IPS-18c (cell line): Measurements from ENCODE around the gene AGR3.
"Not testable (repeated sequence)": the region's sequence is repeated elsewhere in the genome, so short reads cannot be mapped to it uniquely, and the experiment has no call there.

Source experiments
- H3K4me3 ChIP-seq: 2 replicates; pipeline ENCODE4 v1.7.0; 2013; ENCODE audit warnings: low read depth, mild to moderate bottlenecking, low read length, moderate library complexity; ENCODE audit not compliant: insufficient read depth
- H3K9me3 ChIP-seq: one replicate; pipeline ENCODE4 v1.6.1; 2013; ENCODE audit warnings: mild to moderate bottlenecking, low read length, moderate library complexity; ENCODE audit not compliant: control insufficient read depth, insufficient read depth

Gene AGR3

DNA sequence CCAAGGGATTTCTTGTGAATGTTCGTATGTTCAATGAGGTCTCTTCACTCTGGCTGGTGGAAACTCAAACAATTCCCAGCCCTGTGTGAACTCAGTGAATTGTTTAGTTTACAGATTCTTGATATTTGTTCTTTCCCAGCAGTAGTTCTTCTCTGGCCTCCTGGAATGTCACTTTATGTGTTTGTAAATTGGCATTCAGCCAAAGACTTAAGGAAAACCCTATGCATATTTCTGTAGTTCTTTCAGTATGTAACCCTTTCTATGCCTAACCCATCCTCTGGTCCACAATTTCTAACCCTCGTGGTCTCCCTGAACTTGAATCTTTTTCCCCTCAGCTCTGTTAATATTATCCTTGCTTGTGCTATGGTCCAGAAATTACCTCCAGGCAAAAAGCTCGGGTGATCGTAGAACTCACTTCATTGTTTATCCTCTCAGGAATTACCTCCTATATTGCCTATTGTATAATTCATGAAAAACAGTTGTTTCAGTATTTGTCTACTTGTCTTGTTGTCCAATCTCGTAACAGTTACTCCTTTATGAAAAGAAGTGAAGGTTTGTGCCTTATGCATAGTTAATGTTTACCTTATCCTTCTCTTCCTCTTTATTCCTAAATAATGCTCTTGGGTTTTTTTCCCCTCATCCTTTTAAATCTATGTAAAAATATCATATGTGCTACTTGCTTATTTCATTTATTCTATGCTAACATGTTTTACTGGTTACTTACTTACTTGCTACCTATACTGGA, 23.7 kb upstream of the AGR3 start:
- H3K9me3 ChIP-seq = no peaks in the 10 kb centered on the region
- H3K4me3 ChIP-seq = no peak overlapping the region

DNA sequence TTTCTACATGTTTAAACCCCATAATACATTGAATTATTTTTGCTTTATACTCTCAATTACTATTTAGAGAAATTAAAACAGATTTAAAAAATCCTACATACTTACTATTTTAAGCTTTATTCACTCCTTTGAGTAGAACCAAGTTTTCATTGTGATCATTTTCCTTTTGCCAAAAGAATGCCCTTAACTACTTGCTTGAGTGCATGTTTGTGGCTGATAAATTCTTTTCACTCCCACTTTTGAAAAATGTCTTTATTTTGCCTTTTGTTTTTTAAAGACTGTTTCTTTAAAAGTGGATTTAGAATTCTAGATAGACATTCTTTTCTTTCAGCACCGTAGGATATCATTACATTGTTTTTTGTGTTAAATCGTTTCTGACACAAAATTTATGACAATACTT, 22.3 kb upstream of the AGR3 start:
- no peaks in the 10 kb centered on the region for H3K9me3 ChIP-seq
- no peak overlapping the region for H3K4me3 ChIP-seq

DNA sequence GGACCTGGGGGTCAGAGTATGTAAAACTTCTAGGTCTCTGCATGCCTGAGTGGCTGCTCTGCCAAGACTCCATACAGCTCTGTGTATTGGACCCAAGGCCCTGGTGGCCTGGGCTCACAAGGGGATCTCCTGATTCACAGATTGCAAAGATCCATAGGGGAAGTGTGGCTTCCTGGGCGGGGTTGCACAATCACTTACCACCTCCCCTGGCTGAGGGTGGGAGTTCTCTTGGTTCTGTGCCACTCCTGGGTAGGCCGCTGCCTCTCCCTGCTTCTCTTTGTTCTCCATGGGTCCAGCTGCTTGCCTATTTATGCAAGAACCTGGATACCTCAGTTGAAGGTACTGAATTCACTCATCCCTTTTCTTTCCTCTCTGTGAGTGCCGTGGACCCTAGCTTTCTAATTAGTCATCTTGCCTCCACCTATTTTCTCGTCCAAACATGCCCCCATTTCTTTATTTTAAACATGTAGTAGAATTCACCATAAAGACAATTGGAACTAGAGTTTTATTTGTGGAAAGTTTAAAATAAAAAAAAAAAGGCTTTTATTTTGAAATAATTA, 18.5 kb upstream of the AGR3 start:
- Histone ChIP-seq H3K4me3 (no peak overlapping the region), H3K9me3 (no peaks in the 10 kb centered on the region)

DNA sequence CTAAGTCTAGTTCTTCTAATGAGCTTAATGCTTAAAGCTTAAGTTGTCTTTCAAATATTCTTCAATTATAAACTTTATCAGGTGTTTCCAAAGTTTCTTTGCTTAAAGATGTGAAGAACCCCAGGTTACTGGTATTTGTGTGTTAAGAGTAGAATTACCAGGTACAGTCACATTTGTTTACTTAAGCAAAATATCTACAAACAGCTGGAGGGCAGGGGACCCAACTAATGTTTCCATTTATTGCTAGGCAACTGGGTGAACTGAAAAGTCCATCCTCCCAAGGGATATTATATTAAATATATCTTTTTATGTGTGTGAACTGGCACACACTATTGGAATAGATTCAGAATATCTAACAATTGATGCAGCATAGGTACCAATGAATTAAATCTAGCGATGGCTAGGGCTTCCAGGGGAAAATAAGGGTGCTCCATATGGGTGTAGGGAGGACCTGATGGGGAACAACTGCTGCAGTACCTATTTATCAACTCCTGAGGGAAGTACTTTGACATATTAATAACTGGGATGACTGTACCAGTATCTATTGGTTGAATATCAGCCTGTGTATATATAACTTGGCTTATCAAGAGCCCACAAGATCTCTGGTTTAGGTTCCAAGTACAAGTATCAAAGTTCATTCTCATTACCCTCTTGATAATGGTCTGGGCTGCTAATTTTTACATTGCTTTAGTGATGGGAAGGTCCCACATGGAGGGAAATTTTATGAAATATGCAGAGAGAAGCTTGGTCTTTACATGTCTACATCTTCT, 10.3 kb upstream of the AGR3 start:
- no peaks in the 10 kb centered on the region for H3K9me3 ChIP-seq
- H3K4me3 ChIP-seq = no peak overlapping the region

DNA sequence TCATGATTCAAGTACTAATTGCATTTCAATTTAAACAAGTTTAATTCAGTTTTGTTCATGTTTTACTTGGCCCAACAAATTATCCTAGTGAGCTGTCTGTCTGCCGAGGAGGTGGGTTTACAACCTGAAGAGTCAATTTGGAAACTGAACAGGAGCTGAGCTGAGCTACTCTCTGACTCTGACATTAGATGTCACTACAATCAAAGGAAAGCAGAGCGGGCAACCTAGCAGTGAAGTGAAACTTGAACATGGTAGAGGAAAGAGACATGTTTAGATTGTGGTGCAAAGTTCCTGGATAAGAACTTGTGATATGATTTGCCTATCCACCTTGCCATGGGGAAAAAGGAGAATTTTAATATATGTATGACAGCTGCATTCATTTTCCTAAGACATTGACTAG, 9.6 kb upstream of the AGR3 start:
- Histone ChIP-seq H3K9me3 (no peaks in the 10 kb centered on the region), H3K4me3 (no peak overlapping the region)

DNA sequence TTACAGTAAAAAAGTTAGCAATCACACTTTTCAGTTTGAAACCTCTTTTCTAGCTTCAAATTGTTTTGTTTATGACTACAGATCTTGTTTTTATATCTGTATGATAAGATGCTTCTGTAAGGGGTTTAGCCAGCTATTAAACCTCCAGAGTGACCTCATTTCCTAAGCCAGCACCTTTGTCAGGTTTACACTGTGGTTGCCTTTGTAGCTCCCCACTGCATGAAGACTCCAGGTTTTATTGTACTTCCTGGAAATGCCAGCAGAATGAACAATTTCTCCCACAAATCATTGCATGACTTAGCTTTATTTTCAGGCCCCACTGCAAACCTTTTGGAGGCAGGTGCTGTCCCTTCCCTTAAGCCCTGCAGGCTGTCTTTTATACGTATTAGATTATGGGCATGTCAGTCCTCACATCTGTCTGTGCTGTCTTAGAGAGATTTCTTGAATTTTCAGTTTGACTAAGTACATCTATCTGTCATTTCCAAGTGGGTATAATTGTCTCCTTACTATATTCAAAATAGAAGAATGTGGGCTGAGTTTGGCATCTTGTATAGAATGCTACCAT, 8.2 kb upstream of the AGR3 start:
- Histone ChIP-seq H3K9me3 (no peaks in the 10 kb centered on the region), H3K4me3 (no peak overlapping the region)

DNA sequence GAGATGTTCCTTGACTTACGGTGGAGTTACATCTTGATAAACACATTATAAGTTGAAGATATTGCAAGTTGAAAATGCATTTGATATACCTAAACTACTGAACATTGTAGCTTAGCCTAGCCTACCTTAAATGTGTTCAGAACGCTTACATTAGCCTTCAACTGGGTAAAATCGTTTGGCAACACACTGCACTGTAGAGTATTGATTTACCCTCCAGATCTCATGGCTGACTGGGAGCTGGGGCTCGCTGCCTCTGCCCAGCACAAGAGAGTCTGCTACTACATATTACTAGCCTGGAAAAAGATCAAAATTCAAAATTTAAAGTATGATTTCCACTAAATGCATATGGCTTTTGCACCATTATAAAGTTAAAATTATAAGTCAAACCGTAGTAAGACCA, 7.5 kb upstream of the AGR3 start:
- no peaks in the 10 kb centered on the region for H3K9me3 ChIP-seq
- H3K4me3 ChIP-seq = no peak overlapping the region

DNA sequence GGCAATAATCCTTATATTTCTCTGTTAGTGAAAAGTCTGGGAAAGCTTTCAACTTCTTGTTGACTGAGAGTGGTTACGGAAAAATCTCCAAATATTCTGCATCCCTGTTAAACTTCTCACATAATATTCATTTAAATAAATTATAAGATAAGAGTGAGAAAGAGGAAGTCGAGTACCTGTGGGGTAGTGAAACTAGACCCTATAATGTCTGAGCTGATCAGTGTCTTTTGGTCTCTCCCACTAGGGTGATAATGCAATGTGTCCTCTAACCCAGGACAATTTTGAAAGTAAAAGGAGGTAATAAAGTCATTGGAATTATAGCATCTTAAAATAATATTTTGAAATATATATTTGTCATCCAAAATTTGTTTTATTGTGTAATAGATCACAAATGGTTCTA, 2.1 kb upstream of the AGR3 start:
- Histone ChIP-seq H3K9me3 (no peaks in the 10 kb centered on the region), H3K4me3 (no peak overlapping the region)

DNA sequence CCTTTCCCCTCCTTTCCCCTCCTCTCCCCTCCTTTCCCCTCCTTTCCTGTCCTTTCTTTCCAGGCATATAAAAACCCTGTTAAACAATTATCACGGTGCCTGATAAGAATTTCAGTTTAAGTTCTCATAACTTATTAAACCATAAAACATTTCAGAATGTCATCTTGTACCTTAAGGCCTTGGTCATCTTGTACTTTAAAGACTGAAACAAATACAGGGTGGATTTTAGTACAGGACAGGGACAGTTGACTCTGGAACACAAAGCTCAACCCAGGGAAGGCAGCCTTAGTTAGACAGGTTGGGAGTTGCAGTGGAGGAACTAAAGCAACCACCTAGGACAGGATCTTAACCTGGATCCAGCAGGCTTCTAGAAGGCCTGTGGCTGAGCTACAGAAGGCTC, 1.2 kb downstream of the AGR3 start:
- H3K4me3 ChIP-seq = no peak overlapping the region
- no peaks in the 10 kb centered on the region for H3K9me3 ChIP-seq

DNA sequence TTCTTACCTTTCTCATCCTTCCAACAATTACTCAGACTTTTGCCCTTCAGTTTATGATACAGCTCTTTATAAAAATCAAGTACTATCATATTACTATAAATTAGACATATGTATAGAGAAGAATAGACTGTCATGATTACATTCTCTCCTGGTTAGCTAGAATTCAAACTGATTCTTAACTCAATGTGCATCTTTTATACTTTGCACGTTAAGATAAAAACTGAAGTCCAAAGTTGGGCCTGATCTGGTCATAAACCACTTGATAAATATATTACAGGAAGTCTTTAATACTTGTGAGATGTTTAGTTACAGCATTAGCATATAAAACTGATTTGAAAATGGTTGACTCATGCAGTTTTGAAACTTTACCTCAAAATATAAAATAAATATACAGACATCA, 2.6 kb downstream of the AGR3 start:
- no peak overlapping the region for H3K4me3 ChIP-seq
- H3K9me3 ChIP-seq = no peaks in the 10 kb centered on the region

DNA sequence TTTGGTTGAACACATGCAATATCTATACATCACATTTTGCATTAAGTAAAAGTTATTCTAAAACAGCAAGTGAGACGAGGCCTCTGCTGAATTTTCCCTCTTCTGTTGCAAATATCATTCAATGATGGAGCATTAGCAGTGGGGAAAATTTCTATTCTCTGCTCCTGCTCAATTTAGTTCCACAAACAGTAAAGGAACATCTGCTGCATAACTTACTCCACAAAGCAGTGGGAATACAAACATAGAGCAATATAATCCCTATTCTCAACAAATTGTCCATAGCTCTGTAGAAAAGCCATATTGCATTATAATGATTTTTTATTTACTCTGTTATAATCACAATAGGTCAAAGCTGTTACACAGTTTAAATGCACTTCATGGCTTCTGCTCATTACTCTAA, 5.9 kb downstream of the AGR3 start:
- no peak overlapping the region for H3K4me3 ChIP-seq

DNA sequence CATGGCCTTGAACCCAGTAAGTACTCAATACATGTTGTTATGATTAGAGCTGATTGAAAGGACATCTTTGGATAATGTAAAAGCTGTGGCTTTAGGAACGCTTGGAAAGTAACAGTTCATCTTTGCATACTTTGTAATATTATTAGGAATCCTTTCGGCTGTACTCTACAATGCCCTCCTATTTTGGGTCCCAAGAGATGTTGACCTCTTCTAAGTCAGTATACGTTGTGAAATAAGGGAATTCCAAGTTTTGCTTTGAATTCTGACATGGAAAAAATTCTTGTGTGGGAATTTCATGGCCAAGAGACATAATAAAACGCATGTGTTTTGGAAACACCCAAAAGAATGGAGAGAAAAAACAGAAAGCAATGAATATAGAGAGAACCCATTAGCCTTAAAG, 7.7 kb downstream of the AGR3 start:
- Histone ChIP-seq H3K4me3 (no peak overlapping the region), H3K9me3 (no peaks in the 10 kb centered on the region)

More for the DNA sequence above, 5.9 kb downstream of the AGR3 start:
- H3K9me3 ChIP-seq = no peaks in the 10 kb centered on the region

DNA sequence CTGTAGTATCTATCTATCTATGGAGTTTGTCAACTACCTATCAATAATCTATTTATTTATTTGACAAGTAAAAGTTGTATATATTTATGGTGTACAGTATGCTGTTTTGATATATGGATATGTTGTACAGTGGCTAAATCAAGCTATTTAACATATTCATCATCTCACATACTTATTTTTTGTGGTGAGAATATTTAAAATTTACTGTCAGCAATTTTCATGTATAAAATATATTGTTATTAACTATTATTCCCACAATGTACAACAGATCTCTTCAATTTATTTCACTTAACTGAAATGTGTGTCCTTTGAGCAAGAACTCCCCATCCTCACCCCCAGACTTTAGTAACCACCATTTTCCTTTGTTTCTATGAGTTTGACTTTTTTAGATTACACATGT, 14.5 kb downstream of the AGR3 start:
- no peak overlapping the region for H3K4me3 ChIP-seq

DNA sequence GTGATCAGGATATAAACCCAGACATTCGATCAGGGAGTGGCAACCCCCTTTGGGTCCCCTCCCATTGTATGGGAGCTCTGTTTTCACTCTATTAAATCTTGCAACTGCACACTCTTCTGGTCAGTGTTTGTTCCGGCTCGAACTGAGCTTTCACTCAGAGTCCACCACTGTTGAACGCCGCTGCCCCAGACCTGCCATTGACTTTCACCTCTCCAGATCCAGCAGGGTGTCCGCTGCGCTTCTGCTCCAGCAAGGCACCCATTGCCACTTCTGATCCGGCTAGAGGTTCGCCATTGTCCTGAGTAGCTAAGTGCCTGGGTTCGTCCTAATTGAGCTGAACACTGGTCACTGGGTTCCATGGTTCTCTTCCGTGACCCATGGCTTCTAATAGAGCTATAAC, 28.6 kb downstream of the AGR3 start:
- not testable (repeated sequence) for H3K4me3 ChIP-seq, H3K9me3 ChIP-seq

More for the DNA sequence above, 14.5 kb downstream of the AGR3 start:
- no peaks in the 10 kb centered on the region for H3K9me3 ChIP-seq

DNA sequence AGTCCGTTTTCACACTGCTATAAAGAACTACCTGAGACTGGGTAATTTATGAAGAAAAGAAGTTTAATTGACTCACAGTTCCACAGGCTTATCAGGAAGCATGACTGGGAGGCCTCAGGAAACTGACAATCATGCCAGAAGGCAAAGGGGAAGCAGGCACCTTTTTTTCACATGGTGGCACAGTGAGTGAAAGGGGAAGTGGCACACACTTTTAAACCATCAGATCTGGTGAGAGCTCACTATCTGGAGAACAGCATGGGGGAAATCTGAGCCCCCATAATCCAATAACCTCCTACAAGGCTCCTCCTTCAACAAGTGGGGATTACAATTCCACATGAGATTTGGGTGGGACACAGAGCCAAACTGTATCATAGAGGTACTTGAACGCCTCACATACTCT, 30.0 kb downstream of the AGR3 start:
- Histone ChIP-seq H3K4me3 (no peak overlapping the region), H3K9me3 (no peaks in the 10 kb centered on the region)

DNA sequence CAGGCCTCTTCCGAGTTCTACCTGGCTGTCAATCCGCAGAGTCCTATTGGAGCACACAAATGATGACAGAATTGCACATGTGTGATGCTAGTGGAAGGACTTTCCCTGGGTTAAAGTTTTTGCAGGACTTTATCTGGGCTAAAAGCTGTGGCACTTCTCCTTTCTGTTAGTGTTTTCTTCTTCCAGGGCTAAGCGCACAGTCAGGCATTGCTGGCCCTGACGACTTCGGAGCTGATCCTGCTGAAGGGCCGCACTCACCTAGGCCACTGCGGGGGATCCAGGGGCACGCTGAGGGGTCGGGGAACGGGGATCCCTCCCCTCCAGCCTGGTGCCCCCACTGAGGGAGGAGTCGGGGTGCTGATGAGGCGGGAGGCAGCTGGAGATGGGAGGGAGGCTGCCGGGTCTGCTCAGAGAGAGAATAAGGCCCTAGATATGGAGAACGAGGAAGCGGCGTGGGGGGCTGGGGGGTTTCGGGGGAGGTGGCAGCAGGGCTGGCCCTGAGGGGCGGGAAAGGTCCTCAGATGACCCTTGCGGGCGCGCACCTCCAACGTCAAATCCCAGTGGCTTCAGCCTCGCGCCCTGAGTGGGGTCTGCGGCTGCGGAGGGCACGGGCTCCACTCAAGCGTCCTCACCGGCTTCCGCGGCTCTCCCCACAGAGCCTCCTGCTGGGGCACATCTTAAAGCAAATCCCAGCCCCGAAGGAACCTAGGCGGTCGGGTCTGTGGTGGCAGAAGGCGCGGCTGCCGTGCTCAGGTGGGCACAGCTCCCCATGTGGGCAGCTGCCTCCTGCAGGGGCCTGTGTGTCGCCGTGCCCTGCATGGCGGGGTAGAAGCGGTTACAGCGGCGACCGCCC, 30.9 kb downstream of the AGR3 start:
- Histone ChIP-seq H3K9me3 (no peaks in the 10 kb centered on the region), H3K4me3 (no peak overlapping the region)
